ENCODE data around the gene REEP3. TPM values are rescaled to one million over a fixed set of nuclear protein-coding genes. Genes with fewer than 3 reads are reported as not detected.

Gene REEP3
- total and polyA plus RNA-seq, 2 of the 8 experiments (the other 6 are each of a cell fraction or from before 2014, with no cell fraction given): 5.8 to 31.5 TPM

GRCh38 chr10:63641799-63642198, 120.6 kb downstream of the REEP3 start:
- no peaks in the 10 kb centered on the region for H3K36me3 ChIP-seq (ENCODE audit: control insufficient read depth in 2 of 4, insufficient read depth in 4 of 4, low read length in 3 of 4)
- no peak overlapping the region for H3K4me2 ChIP-seq (ENCODE audit: insufficient read depth in 1 of 2, low read depth in 2 of 2, low read length in 2 of 2)
- H2BK5ac ChIP-seq (ENCODE audit: low read depth, low read length): no peak overlapping the region
- H2AK5ac ChIP-seq (ENCODE audit: low read depth, low read length): no peak overlapping the region
- DNase-seq (ENCODE audit: low read depth in 1 of 2, low spot score in 2 of 2) (no peak), FAIRE-seq (no peak)
- H2AFZ ChIP-seq (ENCODE audit: low read length): no peak overlapping the region
- no peak overlapping the region for H3K14ac ChIP-seq (ENCODE audit: insufficient read length)
- H4K8ac ChIP-seq (ENCODE audit: extremely low read depth, insufficient read depth, low read length): no peak overlapping the region
- no peak overlapping the region for H2BK12ac ChIP-seq (ENCODE audit: low read depth, low read length)
- H2BK15ac ChIP-seq (ENCODE audit: low read length): peak overlapping the region; percentile 96; the same call in 1 of the 2 replicates
- H4K20me1 ChIP-seq (replicated peaks in 1 of 2; ENCODE audit: control insufficient read depth in 1 of 2, insufficient read depth in 2 of 2, low read length in 2 of 2): no peaks in the 10 kb centered on the region
- H2BK120ac ChIP-seq (replicated peaks; ENCODE audit: low read depth, low read length): no peak overlapping the region
- no peak overlapping the region for H3K9ac ChIP-seq (replicated peaks in 1 of 4; ENCODE audit: extremely low read depth in 1 of 4, low read depth in 3 of 4, low read length in 3 of 4)
- no peaks in the 10 kb centered on the region for H3K9me3 ChIP-seq (ENCODE audit: insufficient read depth in 2 of 2, low read depth in 1 of 2, low read length in 1 of 2)
- no peaks in the 10 kb centered on the region for H3K4me1 ChIP-seq (replicated peaks in 1 of 4; ENCODE audit: control insufficient read depth in 3 of 4, insufficient read depth in 4 of 4, low read length in 3 of 4)
- H3K18ac ChIP-seq (ENCODE audit: extremely low read depth, low read length): no peak overlapping the region
- 88% methylated on average over 5 of the region's 5 CpGs; no CpG with 5 or more reads in 1 of the 2 experiments for WGBS, 2 experiments (ENCODE audit: extremely low coverage in 1 of 2, insufficient coverage in 1 of 2, insufficient read length in 1 of 2, insufficient replicate concordance in 2 of 2, low coverage in 1 of 2, low lambda C conversion rate in 2 of 2, missing lambda C conversion rate in 1 of 2)
- no peaks in the 10 kb centered on the region for H3K27me3 ChIP-seq (replicated peaks in 1 of 4; ENCODE audit: control insufficient read depth in 3 of 4, extremely low read depth in 1 of 4, insufficient read depth in 3 of 4, low read length in 3 of 4)
- 0 out of 2 replicates have a peak overlapping the region, but pooled peaks have one; percentile 32 for H2BK20ac ChIP-seq (ENCODE audit: low read length)
- H4K5ac ChIP-seq (ENCODE audit: insufficient read length, low read depth, low read length): no peak overlapping the region
- H3K79me1 ChIP-seq (ENCODE audit: low read depth, low read length): no peaks in the 10 kb centered on the region
- POLR2A ChIA-PET (ENCODE audit: partially characterized antibody): no interaction called here
- no peak overlapping the region for H3K27ac ChIP-seq (ENCODE audit: low read depth, low read length)
- no peak overlapping the region for H3K4me3 ChIP-seq (ENCODE audit: extremely low read depth in 1 of 4, insufficient read depth in 2 of 4, low read depth in 3 of 4, low read length in 4 of 4)
- no peaks in the 10 kb centered on the region for H3K79me2 ChIP-seq (ENCODE audit: control insufficient read depth in 1 of 2, insufficient read depth in 2 of 2, low read length in 2 of 2)
- no peak overlapping the region for H3K23ac ChIP-seq (ENCODE audit: insufficient read length)
- H4K91ac ChIP-seq (replicated peaks; ENCODE audit: insufficient read length, low read length): no peak overlapping the region
- no peak overlapping the region for H3K56ac ChIP-seq (replicated peaks; ENCODE audit: insufficient read length, low read depth, low read length)
- no peaks in the 10 kb centered on the region for H3K23me2 ChIP-seq (ENCODE audit: low read depth, low read length)
- CTCF ChIA-PET (ENCODE audit: partially characterized antibody): interaction anchor here (1.0 to 1.1 kb wide), 2 partner anchors 79 to 435 kb away, joined by 3 to 4 read pairs; no protein-coding TSS in a partner anchor
- no peak overlapping the region for H3K4ac ChIP-seq (replicated peaks; ENCODE audit: insufficient read length, low read depth, low read length)
- no peak for TF ChIP-seq TEAD4 (IDR thresholded peaks at IDR 0.05; ENCODE audit: low read depth, low read length)
- TF ChIP-seq, protein P1, sequence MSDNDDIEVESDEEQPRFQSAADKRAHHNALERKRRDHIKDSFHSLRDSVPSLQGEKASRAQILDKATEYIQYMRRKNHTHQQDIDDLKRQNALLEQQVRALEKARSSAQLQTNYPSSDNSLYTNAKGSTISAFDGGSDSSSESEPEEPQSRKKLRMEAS (IDR thresholded peaks at IDR 0.05): no peak
- no peak for TF ChIP-seq FOSL1 (IDR thresholded peaks at IDR 0.05; ENCODE audit: insufficient read depth, low read depth, low read length)
- no peak for TF ChIP-seq JUND (IDR thresholded peaks at IDR 0.05; ENCODE audit: low read length)
- no peak for TF ChIP-seq SIN3A (conservative IDR thresholded peaks at IDR 0.05 in 1 of 2, IDR thresholded peaks at IDR 0.05 in 1 of 2; ENCODE audit: low read depth in 1 of 2, low read length in 2 of 2)
- TF ChIP-seq TAF7 (optimal IDR thresholded peaks at IDR 0.05; ENCODE audit: borderline replicate concordance, low read depth, low read length): no peak
- no peak for TF ChIP-seq ASH2L (IDR thresholded peaks at IDR 0.05; ENCODE audit: low read length)
- no peak for TF ChIP-seq CTCF (IDR thresholded peaks at IDR 0.05; ENCODE audit: control extremely low read depth in 1 of 3, insufficient read depth in 1 of 3, low read depth in 1 of 3, low read length in 3 of 3)
- TF ChIP-seq SP4 (IDR thresholded peaks at IDR 0.05; ENCODE audit: low read length): no peak
- no peak for TF ChIP-seq SP2 (IDR thresholded peaks at IDR 0.05; ENCODE audit: low read length)
- TF ChIP-seq CBX5 (IDR thresholded peaks at IDR 0.05; ENCODE audit: low read depth, low read length): no peak
- TF ChIP-seq KDM1A (IDR thresholded peaks at IDR 0.05; ENCODE audit: borderline replicate concordance, low read length): no peak

All from H1 (cell line).